GM21367 (cell line): Measurements from ENCODE around the gene GOLGA6L4.
A peak's percentile ranks its signal among the peaks of the same experiment; 100 is the strongest.
"Not testable (repeated sequence)": the region's sequence is repeated elsewhere in the genome, so short reads cannot be mapped to it uniquely, and the experiment has no call there.

Experiments used
- ATAC-seq: cut with Tn5 transposase; IDR thresholded peaks from one replicate; pipeline ENCODE4 v1.9.1; 2021; ENCODE audit not compliant: unreplicated experiment

The GOLGA6L4 gene, protein sequence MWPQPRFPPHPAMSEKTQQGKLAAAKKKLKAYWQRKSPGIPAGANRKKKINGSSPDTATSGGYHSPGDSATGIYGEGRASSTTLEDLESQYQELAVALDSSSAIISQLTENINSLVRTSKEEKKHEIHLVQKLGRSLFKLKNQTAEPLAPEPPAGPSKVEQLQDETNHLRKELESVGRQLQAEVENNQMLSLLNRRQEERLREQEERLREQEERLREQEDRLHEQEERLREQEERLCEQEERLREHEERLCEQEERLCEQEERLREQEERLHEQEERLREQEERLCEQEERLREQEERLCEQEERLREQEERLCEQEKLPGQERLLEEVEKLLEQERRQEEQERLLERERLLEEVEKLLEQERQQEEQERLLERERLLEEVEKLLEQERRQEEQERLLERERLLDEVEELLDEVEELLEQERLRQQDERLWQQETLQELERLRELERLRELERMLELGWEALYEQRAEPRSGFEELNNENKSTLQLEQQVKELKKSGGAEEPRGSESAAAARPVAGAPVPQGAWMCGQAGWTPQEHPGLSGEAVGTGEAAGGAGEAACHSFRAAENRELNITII

DNA sequence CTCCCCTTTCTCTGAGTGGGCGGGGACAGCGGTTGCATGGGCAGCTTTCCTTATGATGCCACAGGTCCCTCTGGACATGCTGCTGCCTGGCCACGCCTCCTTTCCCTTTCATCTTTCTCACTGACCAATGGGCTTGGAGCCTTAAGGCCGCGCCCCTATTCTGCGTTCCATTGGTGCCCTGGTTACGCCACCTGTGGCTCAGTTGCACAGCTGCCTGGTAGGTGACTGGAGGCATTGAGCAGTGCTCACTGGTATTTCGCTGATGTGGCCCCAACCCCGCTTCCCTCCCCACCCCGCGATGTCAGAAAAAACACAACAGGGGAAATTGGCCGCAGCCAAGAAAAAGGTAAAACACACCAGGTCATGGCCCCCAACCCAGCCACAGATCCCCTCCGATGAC is at the start of gene GOLGA6L4:
TSS of gene GOLGA6L4 (plus strand) at position 201 of the 400 bp plus-strand sequence. CDS start at position 263, 62 bp downstream.
- ATAC-seq = not testable (repeated sequence)

DNA sequence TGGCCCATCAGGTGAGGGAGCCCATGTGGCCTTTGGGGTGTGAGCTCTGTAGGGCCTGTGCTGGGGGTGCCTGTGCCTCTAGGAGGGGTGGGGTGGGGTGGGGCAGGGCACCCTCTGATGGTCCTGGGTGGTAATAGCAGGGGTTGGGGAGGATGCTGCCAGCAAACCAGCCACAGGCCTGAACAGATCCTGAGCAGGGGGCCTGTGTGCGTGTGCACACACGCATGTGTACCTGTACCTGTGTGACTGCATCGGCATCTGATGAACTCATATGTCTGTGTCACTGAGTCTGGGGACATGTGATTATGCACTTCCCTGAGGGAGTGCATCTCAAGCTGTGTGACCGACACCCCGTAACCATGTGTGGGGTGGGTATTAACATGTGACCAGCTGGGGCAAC is 42.6 kb upstream of the GOLGA6L4 start:
- not testable (repeated sequence) for ATAC-seq

DNA sequence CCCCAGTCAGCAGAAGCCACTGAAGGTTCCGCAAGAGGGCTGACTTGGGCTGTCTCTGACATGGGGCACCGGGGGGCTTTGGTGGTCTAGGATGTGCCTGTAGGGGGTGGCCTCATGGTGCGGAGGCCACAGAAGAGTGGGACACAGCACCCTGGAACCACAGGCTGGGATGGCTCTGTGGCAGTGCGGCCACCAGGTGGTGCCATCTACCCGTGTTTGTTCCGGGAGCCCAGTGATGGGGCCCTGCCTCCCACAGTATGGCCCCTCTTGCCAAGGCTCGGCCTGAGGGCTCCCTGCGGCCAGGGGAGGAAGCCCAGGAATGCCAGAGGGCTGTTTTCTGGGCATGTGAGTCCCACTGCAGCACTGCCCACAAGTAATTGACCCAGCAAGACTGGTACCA is 40.0 kb upstream of the GOLGA6L4 start:
- peak; percentile 90 for ATAC-seq

GRCh38 chr15:84196530-84197188 is 38.9 kb upstream of the GOLGA6L4 start:
- not testable (repeated sequence) for ATAC-seq

- not testable (repeated sequence) for ATAC-seq
Measured at GRCh38 chr15:84199865-84200264, 35.7 kb upstream of the GOLGA6L4 start.

- not testable (repeated sequence) for ATAC-seq
Measured at GRCh38 chr15:84246441-84246840, 10.9 kb downstream of the GOLGA6L4 start.
